HEK293 (cell line): ENCODE results near the gene TMEM255B.

Experiments used
- PBX3 ChIP-seq: sonication (generic); formaldehyde crosslinking; IDR thresholded peaks from 2 replicates; pipeline ENCODE4 v1.8.1; 2022; ENCODE audit warnings: mild to moderate bottlenecking, moderate library complexity, missing genetic modification reagents
- YY1 ChIP-seq: fragments of 450-650 bp; formaldehyde crosslinking; IDR thresholded peaks from 2 replicates; pipeline ENCODE4 v1.5.1; 2018; ENCODE audit warnings: missing biosample characterization, missing genetic modification characterization
- ZFP69B ChIP-seq: fragments of 450-650 bp; formaldehyde crosslinking; IDR thresholded peaks from 2 replicates; pipeline ENCODE4 v1.5.1; 2016; ENCODE audit warnings: missing biosample characterization, missing genetic modification characterization
- ZNF23 ChIP-seq: fragments of 450-650 bp; formaldehyde crosslinking; IDR thresholded peaks from 2 replicates; pipeline ENCODE4 v1.5.1; 2016; ENCODE audit warnings: missing biosample characterization, missing genetic modification characterization, borderline replicate concordance
- ZNF24 ChIP-seq: fragments of 450-650 bp; formaldehyde crosslinking; IDR thresholded peaks from 2 replicates; pipeline ENCODE4 v1.5.1; 2016; ENCODE audit warnings: missing biosample characterization, missing genetic modification characterization
- ZNF274 ChIP-seq, 2 experiments: fragments of 200-500 bp in 1 of 2; fragments of 450-650 bp in 1 of 2; sonication (Bioruptor generic) in 1 of 2; formaldehyde crosslinking in 1 of 2; IDR thresholded peaks; 2 replicates each; pipeline versions ENCODE4 v1.5.1 to v1.6.1; 2014 to 2016; ENCODE audit warnings: borderline replicate concordance in 1 of 2, inconsistent platforms in 1 of 2, low read length in 1 of 2, missing biosample characterization in 1 of 2, missing genetic modification characterization in 1 of 2
- ZNF324 ChIP-seq: fragments of 450-650 bp; formaldehyde crosslinking; IDR thresholded peaks from 2 replicates; pipeline ENCODE4 v1.5.1; 2016; ENCODE audit warnings: missing biosample characterization, missing genetic modification characterization
- TF ChIP-seq, protein P1 (sequence below): fragments of 450-650 bp; formaldehyde crosslinking; IDR thresholded peaks from 2 replicates; pipeline ENCODE4 v1.5.1; 2016; ENCODE audit warnings: missing biosample characterization, missing genetic modification characterization
- TF ChIP-seq, protein P2 (sequence below): fragments of 450-650 bp; formaldehyde crosslinking; IDR thresholded peaks from 2 replicates; pipeline ENCODE4 v1.5.1; 2016; ENCODE audit warnings: missing biosample characterization, missing genetic modification characterization

- TF ChIP-seq ZNF324 (tag by site-specific recombination) (no peak), PBX3 (no peak), ZNF24 (tag by site-specific recombination) (no peak), YY1 (tag by site-specific recombination) (no peak), ZFP69B (tag by site-specific recombination) (no peak), ZNF274 (IDR thresholded peaks at IDR 0.05; ENCODE audit: low read length) (no peak), ZNF274 (tag by site-specific recombination; IDR thresholded peaks at IDR 0.05; ENCODE audit: borderline replicate concordance) (no peak), ZNF23 (no peak)
- TF ChIP-seq, protein P1, sequence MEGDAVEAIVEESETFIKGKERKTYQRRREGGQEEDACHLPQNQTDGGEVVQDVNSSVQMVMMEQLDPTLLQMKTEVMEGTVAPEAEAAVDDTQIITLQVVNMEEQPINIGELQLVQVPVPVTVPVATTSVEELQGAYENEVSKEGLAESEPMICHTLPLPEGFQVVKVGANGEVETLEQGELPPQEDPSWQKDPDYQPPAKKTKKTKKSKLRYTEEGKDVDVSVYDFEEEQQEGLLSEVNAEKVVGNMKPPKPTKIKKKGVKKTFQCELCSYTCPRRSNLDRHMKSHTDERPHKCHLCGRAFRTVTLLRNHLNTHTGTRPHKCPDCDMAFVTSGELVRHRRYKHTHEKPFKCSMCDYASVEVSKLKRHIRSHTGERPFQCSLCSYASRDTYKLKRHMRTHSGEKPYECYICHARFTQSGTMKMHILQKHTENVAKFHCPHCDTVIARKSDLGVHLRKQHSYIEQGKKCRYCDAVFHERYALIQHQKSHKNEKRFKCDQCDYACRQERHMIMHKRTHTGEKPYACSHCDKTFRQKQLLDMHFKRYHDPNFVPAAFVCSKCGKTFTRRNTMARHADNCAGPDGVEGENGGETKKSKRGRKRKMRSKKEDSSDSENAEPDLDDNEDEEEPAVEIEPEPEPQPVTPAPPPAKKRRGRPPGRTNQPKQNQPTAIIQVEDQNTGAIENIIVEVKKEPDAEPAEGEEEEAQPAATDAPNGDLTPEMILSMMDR (tag by site-specific recombination), result no peak
- TF ChIP-seq, protein P2, sequence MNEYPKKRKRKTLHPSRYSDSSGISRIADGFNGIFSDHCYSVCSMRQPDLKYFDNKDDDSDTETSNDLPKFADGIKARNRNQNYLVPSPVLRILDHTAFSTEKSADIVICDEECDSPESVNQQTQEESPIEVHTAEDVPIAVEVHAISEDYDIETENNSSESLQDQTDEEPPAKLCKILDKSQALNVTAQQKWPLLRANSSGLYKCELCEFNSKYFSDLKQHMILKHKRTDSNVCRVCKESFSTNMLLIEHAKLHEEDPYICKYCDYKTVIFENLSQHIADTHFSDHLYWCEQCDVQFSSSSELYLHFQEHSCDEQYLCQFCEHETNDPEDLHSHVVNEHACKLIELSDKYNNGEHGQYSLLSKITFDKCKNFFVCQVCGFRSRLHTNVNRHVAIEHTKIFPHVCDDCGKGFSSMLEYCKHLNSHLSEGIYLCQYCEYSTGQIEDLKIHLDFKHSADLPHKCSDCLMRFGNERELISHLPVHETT (tag by site-specific recombination), result no peak
Measured at GRCh38 chr13:113785051-113786010, 26.3 kb downstream of the TMEM255B start.
